NCI-H128 (cell line): ENCODE data around the gene THBS4.

Experiments used
- DNase-seq: peaks from one replicate; lab custom pipeline; 2025; ENCODE audit not compliant: unreplicated experiment; lab: John Stamatoyannopoulos, UW

The THBS4 gene

GRCh38 chr5:80072103-80073073 lies 37.2 kb downstream of the THBS4 start:
- DNase-seq, result no peak

- DNase-seq, result no peak
Observed at GRCh38 chr5:80076131-80077050, 41.2 kb downstream of the THBS4 start.

GRCh38 chr5:80077051-80077714 lies 42.0 kb downstream of the THBS4 start:
- no peak for DNase-seq

- no peak for DNase-seq
Observed at GRCh38 chr5:80078921-80079320, 43.8 kb downstream of the THBS4 start.

- no peak for DNase-seq
Observed at GRCh38 chr5:80082281-80082680, 47.1 kb downstream of the THBS4 start.

- DNase-seq, result peak; percentile 52
Observed at GRCh38 chr5:80082731-80083100, 47.6 kb downstream of the THBS4 start.

GRCh38 chr5:80083101-80083890 lies 48.1 kb downstream of the THBS4 start:
- DNase-seq, result no peak

- no peak for DNase-seq
Observed at GRCh38 chr5:80090884-80091166, 55.7 kb downstream of the THBS4 start.

GRCh38 chr5:80091792-80092192 lies 56.6 kb downstream of the THBS4 start:
- peak; percentile 8 for DNase-seq

- no peak for DNase-seq
Observed at GRCh38 chr5:80092486-80093107, 57.4 kb downstream of the THBS4 start.

GRCh38 chr5:80093796-80094195 lies 58.6 kb downstream of the THBS4 start:
- no peak for DNase-seq

- no peak for DNase-seq
Observed at GRCh38 chr5:80094236-80094738, 59.1 kb downstream of the THBS4 start.

- no peak for DNase-seq
Observed at GRCh38 chr5:80097451-80097850, 62.3 kb downstream of the THBS4 start.

- DNase-seq, result no peak
Observed at GRCh38 chr5:80101993-80102392, 66.8 kb downstream of the THBS4 start.

- no peak for DNase-seq
Observed at GRCh38 chr5:80103371-80103770, 68.2 kb downstream of the THBS4 start.

GRCh38 chr5:80105698-80106439 lies 70.7 kb downstream of the THBS4 start:
- no peak for DNase-seq

GRCh38 chr5:80106916-80107315 lies 71.8 kb downstream of the THBS4 start:
- no peak for DNase-seq

- DNase-seq, result peak; percentile 35
Observed at GRCh38 chr5:80109646-80110478, 74.7 kb downstream of the THBS4 start.
